ENCODE results near the gene PARD3. TPM values are rescaled to one million over a fixed set of nuclear protein-coding genes. Genes with fewer than 3 reads are reported as not detected.

PARD3 gene
- total RNA-seq, 1 experiment from 2014 or later = 57.4 TPM

GRCh38 chr10:34826857-34827766 lies 12.0 kb upstream of the PARD3 start:
- Histone ChIP-seq H2AFZ (no peak overlapping the region), H3K9me2 (ENCODE audit: insufficient read depth) (no peaks in the 10 kb centered on the region), H3K4me3 (no peak overlapping the region), H3K4me2 (no peak overlapping the region), H3K27me3 (ENCODE audit: insufficient read depth, low read depth) (no peaks in the 10 kb centered on the region), H3K9me3 (ENCODE audit: insufficient read depth, low read depth) (no peaks in the 10 kb centered on the region), H3K79me2 (ENCODE audit: low read depth) (no peaks in the 10 kb centered on the region), H3K27ac (no peak overlapping the region), H3K4me1 (replicated peaks; ENCODE audit: insufficient read depth) (0 out of 2 replicates have a peak, but pooled peaks cover 2% of the 10 kb centered on the region), H3F3A (ENCODE audit: insufficient read depth, low read depth) (no peaks in the 10 kb centered on the region), H3K36me3 (ENCODE audit: low read depth) (no peaks in the 10 kb centered on the region), H4K20me1 (ENCODE audit: insufficient read depth) (no peaks in the 10 kb centered on the region)
- ChIA-PET CTCF (no interaction called here), POLR2A (ENCODE audit: unreplicated experiment) (no interaction called here)
- BruUV-seq (replicated peaks) = no TSS peak
- TF ChIP-seq CTCF (conservative IDR thresholded peaks at IDR 0.05) (no peak), EZH2 (IDR thresholded peaks at IDR 0.05; ENCODE audit: low read depth) (no peak)
- intact Hi-C loops (cut with micrococcal nuclease; ENCODE audit: unreplicated experiment) = no loop called here
- DNase-seq = no peak

GRCh38 chr10:34826221-34826620 lies 11.1 kb upstream of the PARD3 start:
- Histone ChIP-seq H3K36me3 (ENCODE audit: low read depth) (no peaks in the 10 kb centered on the region), H3K4me2 (no peak overlapping the region), H2AFZ (no peak overlapping the region), H3K79me2 (ENCODE audit: low read depth) (no peaks in the 10 kb centered on the region), H3K27ac (no peak overlapping the region), H4K20me1 (ENCODE audit: insufficient read depth) (no peaks in the 10 kb centered on the region), H3F3A (ENCODE audit: insufficient read depth, low read depth) (no peaks in the 10 kb centered on the region), H3K27me3 (ENCODE audit: insufficient read depth, low read depth) (no peaks in the 10 kb centered on the region), H3K9me3 (ENCODE audit: insufficient read depth, low read depth) (no peaks in the 10 kb centered on the region), H3K4me3 (no peak overlapping the region), H3K4me1 (replicated peaks; ENCODE audit: insufficient read depth) (0 out of 2 replicates have a peak, but pooled peaks cover 4% of the 10 kb centered on the region), H3K9me2 (ENCODE audit: insufficient read depth) (no peaks in the 10 kb centered on the region)
- no peak for DNase-seq
- ChIA-PET POLR2A (ENCODE audit: unreplicated experiment) (no interaction called here), CTCF (no interaction called here)
- BruUV-seq (replicated peaks) = no TSS peak
- intact Hi-C loops (cut with micrococcal nuclease; ENCODE audit: unreplicated experiment) = no loop called here
- TF ChIP-seq CTCF (conservative IDR thresholded peaks at IDR 0.05) = no peak
- no peak for TF ChIP-seq EZH2 (IDR thresholded peaks at IDR 0.05; ENCODE audit: low read depth)

GRCh38 chr10:34825414-34825813 lies 10.3 kb upstream of the PARD3 start:
- BruUV-seq (replicated peaks) = no TSS peak
- intact Hi-C loops (cut with micrococcal nuclease; ENCODE audit: unreplicated experiment) = no loop called here
- H3K4me1 ChIP-seq (replicated peaks; ENCODE audit: insufficient read depth) = 0 out of 2 replicates have a peak, but pooled peaks cover 4% of the 10 kb centered on the region
- H3F3A ChIP-seq (ENCODE audit: insufficient read depth, low read depth) = no peaks in the 10 kb centered on the region
- H3K27me3 ChIP-seq (ENCODE audit: insufficient read depth, low read depth) = no peaks in the 10 kb centered on the region
- H3K4me2 ChIP-seq = no peak overlapping the region
- no peaks in the 10 kb centered on the region for H4K20me1 ChIP-seq (ENCODE audit: insufficient read depth)
- no peaks in the 10 kb centered on the region for H3K9me3 ChIP-seq (ENCODE audit: insufficient read depth, low read depth)
- no peak overlapping the region for H3K4me3 ChIP-seq
- H3K27ac ChIP-seq = no peak overlapping the region
- no peak overlapping the region for H2AFZ ChIP-seq
- no peaks in the 10 kb centered on the region for H3K9me2 ChIP-seq (ENCODE audit: insufficient read depth)
- ChIA-PET CTCF (no interaction called here), POLR2A (ENCODE audit: unreplicated experiment) (no interaction called here)
- H3K79me2 ChIP-seq (ENCODE audit: low read depth) = no peaks in the 10 kb centered on the region
- no peaks in the 10 kb centered on the region for H3K36me3 ChIP-seq (ENCODE audit: low read depth)
- no peak for TF ChIP-seq EZH2 (IDR thresholded peaks at IDR 0.05; ENCODE audit: low read depth)
- no peak for TF ChIP-seq CTCF (conservative IDR thresholded peaks at IDR 0.05)
- DNase-seq = no peak
